ENCODE results near the gene FKBP2.

The FKBP2 gene

GRCh38 chr11:64240435-64241240, at the start of gene FKBP2:
Gene FKBP2, plus strand, starts transcription at chr11:64241095. Its CDS starts 1,293 bp downstream, at chr11:64242388.
- peak; percentile 92 to 96 for DNase-seq

- no peak for DNase-seq
These were observed 48.5 kb upstream of the FKBP2 start for GRCh38 chr11:64192434-64192833.

- DNase-seq, result no peak
These were observed 44.3 kb upstream of the FKBP2 start for GRCh38 chr11:64196626-64197025.

GRCh38 chr11:64198511-64198910, 42.4 kb upstream of the FKBP2 start:
- DNase-seq, result no peak

GRCh38 chr11:64201543-64201942, 39.4 kb upstream of the FKBP2 start:
- DNase-seq, result no peak

GRCh38 chr11:64202992-64203391, 37.9 kb upstream of the FKBP2 start:
- no peak for DNase-seq

- DNase-seq, result no peak
These were observed 37.3 kb upstream of the FKBP2 start for GRCh38 chr11:64203421-64204079.

GRCh38 chr11:64204080-64204440, 36.8 kb upstream of the FKBP2 start:
- DNase-seq, result no peak

- peak; percentile 62 to 72 for DNase-seq
These were observed 36.4 kb upstream of the FKBP2 start for GRCh38 chr11:64204464-64204989.

GRCh38 chr11:64206457-64207255, 34.2 kb upstream of the FKBP2 start, which contains the start of gene FERMT3:
Gene FERMT3, plus strand, starts transcription at chr11:64206721. Its CDS starts 644 bp downstream, at chr11:64207365.
- no peak for DNase-seq

- peak; percentile 32 to 38 for DNase-seq
These were observed 33.4 kb upstream of the FKBP2 start for GRCh38 chr11:64207256-64208085.

- no peak for DNase-seq
These were observed 32.7 kb upstream of the FKBP2 start for GRCh38 chr11:64208086-64208795.

- DNase-seq, result no peak
These were observed 31.9 kb upstream of the FKBP2 start for GRCh38 chr11:64208796-64209562.

GRCh38 chr11:64209563-64209843, 31.4 kb upstream of the FKBP2 start:
- no peak for DNase-seq

GRCh38 chr11:64210301-64211020, 30.4 kb upstream of the FKBP2 start:
- no peak for DNase-seq

- DNase-seq, result no peak
These were observed 29.6 kb upstream of the FKBP2 start for GRCh38 chr11:64211181-64211872.

GRCh38 chr11:64216879-64217278, 24.0 kb upstream of the FKBP2 start:
- no peak for DNase-seq

GRCh38 chr11:64218628-64219353, 22.1 kb upstream of the FKBP2 start:
- no peak for DNase-seq

- DNase-seq, result no peak
These were observed 21.6 kb upstream of the FKBP2 start for GRCh38 chr11:64219354-64219684.

Data from SHP77 (cell line).